ENCODE measurements around the gene WDR45.
A peak's percentile ranks its signal among the peaks of the same experiment; 100 is the strongest.
"Not testable (repeated sequence)": the region's sequence is repeated elsewhere in the genome, so short reads cannot be mapped to it uniquely, and the experiment has no call there.

Gene WDR45

GRCh38 chrX:49079489-49080428, at the start of gene WDR45:
Gene WDR45 (minus strand): TSS chrX:49079887. CDS start chrX:49078095, 1,792 bp downstream.
- DNase-seq = peak; percentile 26 to 52

GRCh38 chrX:49129427-49129826, 49.7 kb upstream of the WDR45 start:
- DNase-seq = no peak

- DNase-seq = not testable (repeated sequence)
These were observed 48.1 kb upstream of the WDR45 start for GRCh38 chrX:49127742-49128258.

GRCh38 chrX:49122499-49122898, 42.8 kb upstream of the WDR45 start:
- DNase-seq = no peak

GRCh38 chrX:49120091-49120490, 40.4 kb upstream of the WDR45 start:
- no peak for DNase-seq

- no peak for DNase-seq
These were observed 37.9 kb upstream of the WDR45 start for GRCh38 chrX:49117581-49117980.

GRCh38 chrX:49116716-49117115, 37.0 kb upstream of the WDR45 start:
- no peak for DNase-seq

GRCh38 chrX:49116076-49116475, 36.4 kb upstream of the WDR45 start:
- DNase-seq = no peak

- no peak for DNase-seq
These were observed 32.1 kb upstream of the WDR45 start for GRCh38 chrX:49111791-49112190.

GRCh38 chrX:49110417-49110816, 30.7 kb upstream of the WDR45 start:
- no peak for DNase-seq

- DNase-seq = no peak
These were observed 29.0 kb upstream of the WDR45 start for GRCh38 chrX:49108641-49109040.

- peak; percentile 2 to 5 for DNase-seq
These were observed 27.2 kb upstream of the WDR45 start for GRCh38 chrX:49106930-49107329.

- no peak for DNase-seq
These were observed 26.6 kb upstream of the WDR45 start for GRCh38 chrX:49106296-49106695.

- no peak for DNase-seq
These were observed 23.9 kb upstream of the WDR45 start for GRCh38 chrX:49103637-49104036.

GRCh38 chrX:49102190-49102589, 22.5 kb upstream of the WDR45 start:
- no peak for DNase-seq

GRCh38 chrX:49101629-49101984, 21.9 kb upstream of the WDR45 start:
- DNase-seq = no peak

- DNase-seq = peak; percentile 81 to 86
These were observed 21.3 kb upstream of the WDR45 start for GRCh38 chrX:49100704-49101628.

- no peak for DNase-seq
These were observed 16.7 kb upstream of the WDR45 start for GRCh38 chrX:49096419-49096818.

- DNase-seq = no peak
These were observed 9.9 kb upstream of the WDR45 start for GRCh38 chrX:49089553-49089952.

- no peak for DNase-seq
These were observed 2.7 kb upstream of the WDR45 start for GRCh38 chrX:49082271-49082871.

- DNase-seq = no peak
These were observed 1.7 kb downstream of the WDR45 start for GRCh38 chrX:49077941-49078340.

GRCh38 chrX:49075347-49075746, 4.3 kb downstream of the WDR45 start:
- DNase-seq = no peak

Measured in SHP77 (cell line).